Medulla oblongata (tissue), 1 donor: Measurements from ENCODE around the gene TAS1R1.
A peak's percentile ranks its signal among the peaks of the same experiment; 100 is the strongest.

ENCODE experiments used
- DNase-seq: peaks from one replicate; pipeline ENCODE4 v3.0.0-alpha.2; 2015; ENCODE audit errors: extremely low spot score

The TAS1R1 gene

GRCh38 chr1:6572653-6573383, 17.7 kb downstream of the TAS1R1 start:
- DNase-seq = no peak

DNA sequence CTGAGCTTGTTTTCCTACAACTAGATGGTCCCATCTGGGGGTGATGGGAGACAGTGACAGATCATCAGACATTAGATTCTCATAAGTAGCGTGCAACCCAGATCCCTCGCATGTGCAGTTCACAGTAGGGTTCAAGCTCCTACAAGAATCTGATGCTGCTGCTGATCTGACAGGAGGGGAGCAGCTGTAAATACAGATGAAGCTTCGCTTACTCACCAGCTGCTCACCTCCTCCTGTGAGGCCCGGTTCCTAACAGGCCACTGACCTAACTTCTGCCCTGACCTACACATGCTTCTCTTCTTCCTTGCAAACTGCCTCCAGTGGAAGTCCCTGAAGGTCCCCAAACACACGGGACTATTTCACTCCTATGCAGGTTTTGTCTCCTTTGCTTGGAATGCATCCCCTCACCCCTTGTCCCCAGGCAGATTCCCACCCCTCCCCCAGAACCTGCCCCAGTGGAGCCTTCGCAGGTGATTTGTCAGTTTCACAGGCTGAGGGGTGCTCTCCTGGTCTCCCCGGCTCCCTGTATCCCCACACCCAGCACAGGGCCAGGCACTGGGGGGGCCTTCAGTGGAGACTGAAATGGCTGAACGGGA, 19.0 kb downstream of the TAS1R1 start:
- DNase-seq = no peak

DNA sequence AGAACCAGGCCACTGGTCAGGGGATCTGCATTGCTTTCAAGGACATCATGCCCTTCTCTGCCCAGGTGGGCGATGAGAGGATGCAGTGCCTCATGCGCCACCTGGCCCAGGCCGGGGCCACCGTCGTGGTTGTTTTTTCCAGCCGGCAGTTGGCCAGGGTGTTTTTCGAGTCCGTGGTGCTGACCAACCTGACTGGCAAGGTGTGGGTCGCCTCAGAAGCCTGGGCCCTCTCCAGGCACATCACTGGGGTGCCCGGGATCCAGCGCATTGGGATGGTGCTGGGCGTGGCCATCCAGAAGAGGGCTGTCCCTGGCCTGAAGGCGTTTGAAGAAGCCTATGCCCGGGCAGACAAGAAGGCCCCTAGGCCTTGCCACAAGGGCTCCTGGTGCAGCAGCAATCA, 19.7 kb downstream of the TAS1R1 start:
- no peak for DNase-seq

- DNase-seq = peak; percentile 63
Measured at GRCh38 chr1:6577831-6578525, 22.9 kb downstream of the TAS1R1 start.

GRCh38 chr1:6578624-6579373, 23.7 kb downstream of the TAS1R1 start:
- DNase-seq = no peak

- DNase-seq = peak; percentile 99
Measured at GRCh38 chr1:6579374-6580118, 24.4 kb downstream of the TAS1R1 start, which contains the start of gene ZBTB48. TSS of gene ZBTB48 (plus strand) at chr1:6579994. CDS start at chr1:6580610, 616 bp downstream.

- no peak for DNase-seq
Measured at GRCh38 chr1:6580119-6580592, 25.0 kb downstream of the TAS1R1 start.

GRCh38 chr1:6580593-6581409, 25.7 kb downstream of the TAS1R1 start:
- no peak for DNase-seq

DNA sequence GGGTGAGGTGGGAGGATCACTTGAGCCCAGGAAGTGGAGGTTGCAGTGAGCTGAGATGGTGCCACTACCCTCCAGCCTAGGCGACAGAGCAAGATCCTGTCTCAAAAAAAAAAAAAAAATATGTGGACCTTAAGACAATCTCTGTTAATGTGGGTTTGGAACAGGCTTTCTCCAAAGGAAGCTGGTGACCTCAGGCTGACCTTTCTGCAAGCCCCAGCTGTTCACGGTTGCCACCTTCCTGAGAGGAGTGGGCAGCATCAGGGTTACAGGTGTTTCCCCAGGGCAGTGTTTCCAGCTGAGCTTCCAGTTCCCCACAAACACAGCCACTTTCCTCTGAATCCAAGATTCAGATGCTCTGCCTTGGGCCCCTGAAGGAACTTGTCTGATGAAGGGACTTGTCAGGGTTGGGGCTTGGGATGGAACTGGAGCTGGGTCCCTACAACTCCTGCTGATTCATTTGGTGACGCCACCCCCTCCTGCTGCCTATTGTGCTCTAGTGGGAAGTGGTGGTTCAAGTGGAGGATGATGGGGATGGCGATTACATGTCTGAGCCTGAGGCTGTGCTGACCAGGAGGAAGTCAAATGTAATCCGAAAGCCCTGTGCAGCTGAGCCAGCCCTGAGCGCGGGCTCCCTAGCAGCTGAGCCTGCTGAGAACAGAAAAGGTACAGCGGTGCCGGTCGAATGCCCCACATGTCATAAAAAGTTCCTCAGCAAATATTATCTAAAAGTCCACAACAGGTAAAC, 26.6 kb downstream of the TAS1R1 start:
- DNase-seq = no peak

GRCh38 chr1:6582370-6582769, 27.3 kb downstream of the TAS1R1 start:
- DNase-seq = no peak

DNA sequence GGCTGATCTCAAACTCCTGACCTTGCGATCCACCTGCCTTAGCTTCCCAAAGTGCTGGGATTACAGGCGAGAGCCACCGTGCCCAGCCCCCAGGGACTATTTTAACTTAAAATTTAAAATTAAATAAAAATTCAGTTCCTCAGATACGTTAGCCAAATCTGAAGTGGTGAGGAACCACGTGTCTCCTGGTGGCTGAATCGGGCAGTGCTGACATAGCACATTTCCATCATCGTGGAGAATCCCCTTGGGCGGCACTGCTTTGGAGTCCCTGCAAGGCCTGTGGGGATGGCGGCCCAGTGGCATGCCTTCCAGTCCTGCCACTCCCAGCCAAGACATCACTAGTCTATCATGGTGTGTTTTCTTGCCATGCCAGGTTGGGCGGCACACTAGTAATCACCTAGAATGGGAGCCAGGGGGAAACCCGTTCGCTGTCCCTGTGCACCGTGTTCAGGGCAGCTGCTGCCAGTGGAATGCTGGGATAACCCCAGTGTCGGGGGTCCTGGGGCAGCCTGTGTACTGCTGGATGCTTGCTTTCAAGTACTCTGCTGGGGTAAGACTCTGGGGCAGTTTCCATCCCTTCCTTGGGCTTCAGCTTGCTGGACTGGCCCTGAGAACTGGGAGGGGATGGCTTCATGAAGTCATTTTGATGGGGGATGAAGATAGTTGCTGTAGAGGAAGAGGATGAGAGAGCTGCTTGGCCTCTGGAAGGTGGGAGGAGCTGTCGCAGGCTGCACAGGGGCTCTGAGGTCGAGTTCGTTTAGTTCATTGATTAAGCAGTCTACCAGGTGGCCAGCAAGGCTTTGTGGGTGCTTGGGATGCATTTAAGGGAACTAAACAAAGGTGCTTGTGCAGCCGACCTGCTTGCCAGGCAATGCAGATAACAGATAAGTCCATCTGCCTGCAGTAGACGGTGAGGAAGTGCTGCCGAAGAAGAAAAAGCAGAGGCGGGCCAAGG, 29.3 kb downstream of the TAS1R1 start:
- DNase-seq = no peak

GRCh38 chr1:6585081-6585722, 30.1 kb downstream of the TAS1R1 start:
- no peak for DNase-seq

GRCh38 chr1:6585841-6586240, 30.7 kb downstream of the TAS1R1 start:
- no peak for DNase-seq

- no peak for DNase-seq
Measured at GRCh38 chr1:6586404-6586816, 31.3 kb downstream of the TAS1R1 start.

DNA sequence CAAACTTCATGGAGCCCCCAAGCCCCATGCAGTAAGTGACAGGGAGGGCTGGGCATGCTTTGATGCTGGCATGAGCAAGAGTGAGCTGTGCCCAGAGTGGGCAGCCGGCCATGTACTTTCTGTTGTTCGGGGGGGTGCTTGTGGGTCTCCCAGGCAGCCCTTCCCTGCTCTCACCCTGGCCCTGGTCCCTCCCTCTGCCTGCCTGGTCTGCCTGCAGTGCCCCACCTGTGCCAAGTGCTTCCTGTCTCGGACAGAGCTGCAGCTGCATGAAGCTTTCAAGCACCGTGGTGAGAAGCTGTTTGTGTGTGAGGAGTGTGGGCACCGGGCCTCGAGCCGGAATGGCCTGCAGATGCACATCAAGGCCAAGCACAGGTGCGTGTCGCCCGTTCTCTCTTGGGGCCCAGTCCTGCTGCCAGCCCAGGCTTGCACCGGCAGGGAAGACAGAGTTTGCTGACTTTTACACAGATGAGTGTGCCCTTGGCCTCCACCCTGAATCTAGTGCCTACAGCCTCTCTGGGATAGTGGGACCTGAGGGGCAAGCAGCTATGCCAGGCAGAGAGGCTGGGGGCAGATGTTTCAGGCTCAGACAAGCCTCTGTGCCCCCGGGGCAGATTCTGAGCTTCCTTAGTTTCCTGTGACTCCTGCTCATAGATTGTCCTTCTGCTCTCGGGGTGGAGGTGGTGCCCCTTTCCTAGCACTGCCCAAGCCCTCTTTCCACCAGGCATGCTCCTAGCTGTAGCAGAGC, 32.3 kb downstream of the TAS1R1 start:
- DNase-seq = peak; percentile 84

GRCh38 chr1:6588128-6588892, 33.2 kb downstream of the TAS1R1 start:
- no peak for DNase-seq
